ENCODE results near the gene TBPL1.

DNA sequence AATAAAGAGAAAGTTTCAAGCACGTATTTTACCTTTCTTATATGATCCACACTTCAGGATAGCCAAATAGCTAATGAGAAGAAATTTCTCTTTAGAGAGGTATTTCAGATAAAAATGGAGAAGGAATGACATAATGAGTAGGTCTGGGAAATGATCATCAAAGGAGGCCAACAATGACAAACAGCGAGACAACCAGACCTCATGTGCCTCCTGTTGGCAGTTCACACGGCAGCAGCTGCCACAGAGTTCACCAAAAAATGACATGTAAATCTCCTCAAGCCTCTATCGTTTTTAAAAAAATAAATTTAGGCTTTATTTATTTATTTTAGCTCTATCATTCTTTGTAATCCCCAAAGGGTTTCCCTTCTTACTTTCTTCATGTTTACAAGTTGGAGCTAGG is 51.7 kb downstream of the TBPL1 start:
- TF ChIP-seq POLR2AphosphoS5 (IDR thresholded peaks at IDR 0.05) (no peak), POLR2A (IDR thresholded peaks at IDR 0.05) (no peak)
